HEK293T (cell line): ENCODE results near the gene TMEM125.

Experiments used
- CTCF ChIA-PET: fragments of 350-600 bp; formaldehyde crosslinking; extraction: SDS; loops from one replicate; lab custom pipeline; 2021; ENCODE audit warnings: antibody characterized with exemption, inconsistent platforms; lab: Yijun Ruan, JAX
- POLR2A ChIA-PET: fragments of 350-600 bp; formaldehyde crosslinking; extraction: SDS; loops from one replicate; lab custom pipeline; 2020; ENCODE audit warnings: antibody characterized with exemption, inconsistent platforms; lab: Yijun Ruan, JAX
- DNase-seq: peaks from one replicate; pipeline ENCODE4 v3.0.0; 2012; ENCODE audit warnings: mixed read lengths; ENCODE audit errors: extremely low spot score
- ARNT ChIP-seq: fragments of 450-650 bp; IDR thresholded peaks from 2 replicates; pipeline ENCODE4 v1.6.1; 2017; ENCODE audit warnings: mild to moderate bottlenecking
- BHLHE40 ChIP-seq: fragments of 450-650 bp; IDR thresholded peaks from 2 replicates; pipeline ENCODE4 v1.6.1; 2016; ENCODE audit warnings: mild to moderate bottlenecking, moderate library complexity, borderline replicate concordance
- CTBP1 ChIP-seq: fragments of 450-650 bp; IDR thresholded peaks from 2 replicates; pipeline ENCODE4 v1.6.1; 2016; ENCODE audit warnings: borderline replicate concordance
- ELF4 ChIP-seq: fragments of 450-650 bp; IDR thresholded peaks from 2 replicates; pipeline ENCODE4 v1.6.1; 2017; ENCODE audit warnings: antibody characterized with exemption
- FOXA1 ChIP-seq: fragments of 450-650 bp; IDR thresholded peaks from 2 replicates; pipeline ENCODE4 v1.6.1; 2016; ENCODE audit warnings: mild to moderate bottlenecking
- FOXK2 ChIP-seq: fragments of 450-650 bp; IDR thresholded peaks from 2 replicates; pipeline ENCODE4 v1.6.1; 2016; ENCODE audit warnings: mild to moderate bottlenecking
- FOXM1 ChIP-seq: fragments of 450-650 bp; IDR thresholded peaks from 2 replicates; pipeline ENCODE4 v1.6.1; 2017; ENCODE audit warnings: mild to moderate bottlenecking, borderline replicate concordance
- HDGF ChIP-seq: fragments of 450-650 bp; IDR thresholded peaks from 2 replicates; pipeline ENCODE4 v1.6.1; 2017; ENCODE audit warnings: antibody characterized with exemption, borderline replicate concordance
- L3MBTL2 ChIP-seq: fragments of 450-650 bp; conservative IDR thresholded peaks from 2 replicates; pipeline ENCODE4 v1.6.1; 2016; ENCODE audit warnings: mild to moderate bottlenecking
- LEF1 ChIP-seq: fragments of 450-650 bp; IDR thresholded peaks from 2 replicates; pipeline ENCODE4 v1.6.1; 2017; ENCODE audit warnings: mild to moderate bottlenecking, borderline replicate concordance
- NFRKB ChIP-seq: fragments of 450-650 bp; IDR thresholded peaks from 2 replicates; pipeline ENCODE4 v1.6.1; 2016; ENCODE audit warnings: mild to moderate bottlenecking, moderate library complexity
- PKNOX1 ChIP-seq: fragments of 450-650 bp; IDR thresholded peaks from 2 replicates; pipeline ENCODE4 v1.6.1; 2016
- SP1 ChIP-seq: fragments of 450-650 bp; IDR thresholded peaks from 2 replicates; pipeline ENCODE4 v1.6.1; 2017
- SUZ12 ChIP-seq: fragments of 450-650 bp; IDR thresholded peaks from 2 replicates; pipeline ENCODE4 v1.6.1; 2016; ENCODE audit warnings: mild to moderate bottlenecking
- TARDBP ChIP-seq: fragments of 450-650 bp; IDR thresholded peaks from 2 replicates; pipeline ENCODE4 v1.6.1; 2016
- ZNF384 ChIP-seq: fragments of 450-650 bp; IDR thresholded peaks from 2 replicates; pipeline ENCODE4 v1.6.1; 2016

TMEM125 gene

GRCh38 chr1:43269627-43270375 lies at the start of gene TMEM125:
TSS of gene TMEM125 (plus strand) at chr1:43269983. CDS start at chr1:43272723, 2,740 bp downstream.
- ChIA-PET POLR2A (no interaction called here), CTCF (no interaction called here)
- DNase-seq = no peak
- TF ChIP-seq LEF1 = no peak
- TF ChIP-seq FOXA1 = no peak
- no peak for TF ChIP-seq ZNF384
- no peak for TF ChIP-seq BHLHE40
- TF ChIP-seq FOXK2 = no peak
- no peak for TF ChIP-seq HDGF
- TF ChIP-seq PKNOX1 = no peak
- no peak for TF ChIP-seq NFRKB
- TF ChIP-seq CTBP1 = no peak
- TF ChIP-seq ARNT = no peak
- TF ChIP-seq ELF4 = no peak
- no peak for TF ChIP-seq TARDBP
- TF ChIP-seq FOXM1 = no peak
- TF ChIP-seq L3MBTL2 = no peak

- TF ChIP-seq SP1 = no peak
- TF ChIP-seq FOXA1 = no peak
- no peak for TF ChIP-seq FOXK2
- TF ChIP-seq L3MBTL2 = no peak
- no peak for TF ChIP-seq LEF1
- TF ChIP-seq FOXM1 = no peak
- TF ChIP-seq BHLHE40 = no peak
- no peak for TF ChIP-seq HDGF
- TF ChIP-seq TARDBP = no peak
- TF ChIP-seq ARNT = no peak
- no peak for TF ChIP-seq NFRKB
- TF ChIP-seq ZNF384 = no peak
- no peak for TF ChIP-seq CTBP1
- TF ChIP-seq PKNOX1 = no peak
- no peak for TF ChIP-seq SUZ12
- TF ChIP-seq ELF4 = no peak
- POLR2A ChIA-PET = no interaction called here
- no peak for DNase-seq
- CTCF ChIA-PET = interaction anchor here (0.7 kb wide), 2 partner anchors 149 to 275 kb away, joined by 3 read pairs; no protein-coding TSS in a partner anchor
These were observed 48.6 kb upstream of the TMEM125 start for GRCh38 chr1:43220905-43221778.

GRCh38 chr1:43221797-43222196 lies 48.0 kb upstream of the TMEM125 start:
- CTCF ChIA-PET = no interaction called here
- TF ChIP-seq L3MBTL2 = no peak
- TF ChIP-seq SP1 = no peak
- no peak for TF ChIP-seq ZNF384
- no peak for TF ChIP-seq NFRKB
- TF ChIP-seq FOXM1 = no peak
- TF ChIP-seq FOXA1 = no peak
- no peak for TF ChIP-seq ELF4
- no peak for TF ChIP-seq CTBP1
- no peak for TF ChIP-seq ARNT
- no peak for TF ChIP-seq SUZ12
- no peak for TF ChIP-seq LEF1
- no peak for TF ChIP-seq TARDBP
- no peak for TF ChIP-seq HDGF
- TF ChIP-seq FOXK2 = no peak
- TF ChIP-seq PKNOX1 = no peak
- no peak for TF ChIP-seq BHLHE40
- DNase-seq = no peak
- POLR2A ChIA-PET = interaction anchor here (0.6 kb wide), 1 partner anchor 267 kb away, joined by 3 read pairs; no protein-coding TSS in a partner anchor

DNA sequence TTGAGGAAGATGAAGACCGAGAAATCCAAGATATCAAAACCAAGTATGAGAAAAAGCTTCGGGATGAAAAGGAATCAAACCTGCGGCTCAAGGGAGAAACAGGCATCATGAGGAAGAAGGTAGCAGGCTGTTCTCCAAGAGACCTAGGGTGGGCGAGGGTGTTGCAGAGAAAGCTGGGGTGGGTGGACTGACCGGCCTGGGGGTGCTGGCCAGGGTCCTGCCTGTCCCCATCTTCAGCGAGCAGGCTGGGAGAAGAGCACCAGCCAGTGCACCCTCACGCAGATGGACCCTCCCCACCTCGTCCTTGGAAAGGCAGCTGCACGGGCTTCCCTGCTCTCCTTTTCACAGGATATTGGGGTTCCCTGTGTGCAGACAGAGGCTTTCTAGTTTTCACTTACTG lies 46.9 kb upstream of the TMEM125 start:
- TF ChIP-seq SP1 (no peak), FOXA1 (no peak), NFRKB (no peak), FOXM1 (no peak), ZNF384 (no peak), FOXK2 (no peak), L3MBTL2 (no peak), ELF4 (no peak), ARNT (no peak), PKNOX1 (no peak), HDGF (no peak), SUZ12 (no peak)
- DNase-seq = no peak
- CTCF ChIA-PET = interaction anchor here (1.6 kb wide), 1 partner anchor 191 kb away, joined by 4 read pairs; no protein-coding TSS in a partner anchor
- POLR2A ChIA-PET = no interaction called here
